NT2/D1 (cell line): Measurements from ENCODE around the gene RNF223.

Experiments used
- SUZ12 ChIP-seq: IDR thresholded peaks from 2 replicates; pipeline ENCODE4 v1.6.1; 2011; ENCODE audit not compliant: insufficient read length, insufficient read depth; ENCODE audit errors: extremely low read depth
- YY1 ChIP-seq: IDR thresholded peaks from 2 replicates; pipeline ENCODE4 v1.6.1; 2011; ENCODE audit not compliant: insufficient read length, insufficient read depth
- ZNF274 ChIP-seq: IDR thresholded peaks from 2 replicates; pipeline ENCODE4 v1.6.1; 2011; ENCODE audit warnings: mild to moderate bottlenecking, low read depth, low read length

DNA sequence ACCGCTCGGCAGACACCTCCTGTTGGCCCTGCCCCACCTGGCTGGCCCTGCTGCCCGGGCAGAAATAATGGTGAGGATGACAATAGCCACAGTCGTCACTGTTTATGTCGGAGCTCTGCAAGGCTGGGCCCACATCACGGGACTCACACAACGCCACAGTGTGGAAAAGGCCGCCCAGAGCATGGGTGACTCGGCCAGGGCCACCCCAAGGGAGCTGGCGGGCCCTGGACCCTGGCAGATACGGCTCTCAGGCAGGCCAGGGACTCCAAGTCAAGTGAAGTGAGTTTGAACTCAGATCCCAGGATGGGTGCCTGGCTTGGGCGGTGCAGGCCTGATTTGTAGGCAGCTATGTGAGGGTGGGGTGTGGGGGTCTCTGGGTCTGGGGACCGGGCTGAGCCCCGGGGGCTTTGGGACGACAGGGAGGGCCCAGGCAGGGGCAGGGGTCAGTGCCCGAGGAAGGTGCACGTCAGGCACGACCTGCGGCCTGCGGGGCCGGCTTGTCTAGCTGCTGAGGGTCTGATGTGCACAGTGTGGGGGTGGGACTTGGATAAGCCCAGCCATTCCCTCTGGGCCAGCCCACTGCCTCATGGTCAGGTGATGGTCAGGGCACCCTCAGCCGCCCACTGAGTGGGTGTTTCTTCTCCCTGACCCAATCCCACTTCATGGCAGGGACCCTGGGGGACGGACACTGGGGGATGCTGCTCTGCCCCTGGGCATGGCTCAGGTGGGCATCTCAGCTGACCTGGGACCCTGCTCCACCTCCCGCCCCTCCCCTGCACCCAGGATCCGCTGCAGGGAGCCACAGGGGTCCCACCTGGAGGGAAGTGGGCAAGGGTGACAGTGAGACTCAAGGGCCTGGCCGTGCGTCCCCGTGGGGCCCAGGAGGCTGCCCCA, 1.0 kb downstream of the RNF223 start:
- no peak for TF ChIP-seq YY1
- no peak for TF ChIP-seq SUZ12
- TF ChIP-seq ZNF274 = no peak
